GM12878 (cell line): Measurements from ENCODE around the gene STX10. TPM values are rescaled to one million over a fixed set of nuclear protein-coding genes. Genes with fewer than 3 reads are reported as not detected.

ENCODE experiments used
- BACH1 ChIP-seq: fragments of 450-650 bp; IDR thresholded peaks from 2 replicates; pipeline ENCODE4 v1.6.1; 2017; ENCODE audit warnings: mild to moderate bottlenecking, borderline replicate concordance
- BHLHE40 ChIP-seq, 2 experiments: fragments of 450-650 bp in 1 of 2; IDR thresholded peaks; 2 replicates each; pipeline ENCODE4 v1.6.1; 2011 to 2017; ENCODE audit warnings: low read depth in 2 of 2, borderline replicate concordance in 1 of 2, improper control_type of control experiment in 1 of 2, low read length in 1 of 2, mild to moderate bottlenecking in 1 of 2
- CBFB ChIP-seq: IDR thresholded peaks from 2 replicates; pipeline ENCODE4 v1.6.1; 2016; ENCODE audit warnings: antibody characterized with exemption, low read depth
- DPF2 ChIP-seq: fragments of 450-650 bp; IDR thresholded peaks from 2 replicates; pipeline ENCODE4 v1.6.1; 2017; ENCODE audit warnings: mild to moderate bottlenecking
- EZH2 ChIP-seq: IDR thresholded peaks from 2 replicates; pipeline ENCODE4 v1.6.1; 2012; ENCODE audit warnings: low read depth, mild to moderate bottlenecking, control low read depth, inconsistent platforms, low read length, borderline replicate concordance; ENCODE audit not compliant: control insufficient read depth
- GATAD2B ChIP-seq: fragments of 450-650 bp; conservative IDR thresholded peaks from 2 replicates; pipeline ENCODE4 v1.6.1; 2017; ENCODE audit warnings: low read depth, mild to moderate bottlenecking, moderate library complexity
- IKZF1 ChIP-seq: fragments of 450-650 bp; conservative IDR thresholded peaks from 2 replicates; pipeline ENCODE4 v1.6.1; 2017; ENCODE audit warnings: antibody characterized with exemption, mild to moderate bottlenecking
- NFIC ChIP-seq: IDR thresholded peaks from 2 replicates; pipeline ENCODE4 v1.6.1; 2012; ENCODE audit warnings: low read depth, mild to moderate bottlenecking, inconsistent platforms, low read length, moderate library complexity
- NR2F1 ChIP-seq: fragments of 450-650 bp; conservative IDR thresholded peaks from 2 replicates; pipeline ENCODE4 v1.6.1; 2017; ENCODE audit warnings: mild to moderate bottlenecking
- POLR2AphosphoS2 ChIP-seq: IDR thresholded peaks from 2 replicates; pipeline ENCODE4 v1.6.1; 2011; ENCODE audit warnings: low read depth, mild to moderate bottlenecking, low read length, improper control_type of control experiment, moderate library complexity
- RUNX3 ChIP-seq: IDR thresholded peaks from 2 replicates; pipeline ENCODE4 v1.6.1; 2012; ENCODE audit warnings: low read length, inconsistent platforms
- SMARCA5 ChIP-seq: fragments of 450-650 bp; IDR thresholded peaks from 2 replicates; pipeline ENCODE4 v1.6.1; 2017; ENCODE audit warnings: mild to moderate bottlenecking
- SP1 ChIP-seq: IDR thresholded peaks from one replicate; pipeline ENCODE4 v1.6.1; 2011; ENCODE audit warnings: low read depth, low read length
- YY1 ChIP-seq: IDR thresholded peaks from 2 replicates; pipeline ENCODE4 v1.6.1; 2011; ENCODE audit warnings: low read depth, mild to moderate bottlenecking, low read length
- ZNF207 ChIP-seq: fragments of 450-650 bp; IDR thresholded peaks from 2 replicates; pipeline ENCODE4 v1.6.1; 2014; ENCODE audit warnings: antibody characterized with exemption, mild to moderate bottlenecking, borderline replicate concordance
- ZNF384 ChIP-seq: IDR thresholded peaks from 2 replicates; pipeline ENCODE4 v1.6.1; 2012; ENCODE audit warnings: low read depth, mild to moderate bottlenecking, low read length, improper control_type of control experiment, borderline replicate concordance
- ZSCAN29 ChIP-seq: fragments of 450-650 bp; IDR thresholded peaks from 2 replicates; pipeline ENCODE4 v1.6.1; 2017; ENCODE audit warnings: mild to moderate bottlenecking, moderate library complexity
- ZZZ3 ChIP-seq: IDR thresholded peaks from 2 replicates; pipeline ENCODE4 v1.6.1; 2011; ENCODE audit warnings: low read depth; ENCODE audit not compliant: control insufficient read depth, insufficient read length
- polyA plus RNA-seq, 11 experiments: library from polyadenylated mRNA; depleted of rRNA in 4 of 11; unstranded in 6 of 11; stranded (reverse) in 5 of 11; fragments of >200 nt; fragmentation: Nextera tagmentation in 4 of 11; fragmentation: Illumina TruSeq in 1 of 11; extraction: Ambion mirVana in 4 of 11; extraction: Trizol in 1 of 11; gene quantifications; 1 replicate in 1 of 11; 2 replicates in 10 of 11; pipeline versions ENCODE4 v1.2.1 to v1.2.3, GENCODE V29; 2011 to 2016; ENCODE audit warnings: inconsistent platforms in 2 of 11, missing spikeins in 2 of 11, low read depth in 1 of 11
- total RNA-seq, 4 experiments: library from RNA; depleted of rRNA in 3 of 4; stranded (reverse); fragments of >200 nt in 3 of 4; fragmentation: Illumina TruSeq in 1 of 4; extraction: Trizol in 1 of 4; gene quantifications; 2 replicates each; pipeline versions ENCODE4 v1.2.1 to v1.2.3, GENCODE V29; 2013 to 2021
- TF ChIP-seq, protein P1 (sequence below): IDR thresholded peaks from 2 replicates; pipeline ENCODE4 v1.6.1; 2012; ENCODE audit warnings: low read depth, low read length, improper control_type of control experiment
- TF ChIP-seq, protein P2 (sequence below): fragments of 450-650 bp; IDR thresholded peaks from 2 replicates; pipeline ENCODE4 v1.6.1; 2017; ENCODE audit warnings: borderline replicate concordance
- TF ChIP-seq, protein P3 (sequence below), 3 experiments: IDR thresholded peaks in 2 of 3; conservative IDR thresholded peaks in 1 of 3; 2 replicates each; pipeline ENCODE4 v1.5.1; 2011; ENCODE audit warnings: low read depth in 3 of 3, low read length in 3 of 3, mild to moderate bottlenecking in 3 of 3, control low read depth in 2 of 3, moderate library complexity in 2 of 3, inconsistent platforms in 1 of 3, mixed read lengths in 1 of 3; ENCODE audit not compliant: control insufficient read depth in 2 of 3, insufficient read depth in 1 of 3; ENCODE audit errors: extremely low read depth in 1 of 3
- TF ChIP-seq, protein P4 (sequence below): IDR thresholded peaks from 2 replicates; pipeline ENCODE4 v1.6.1; 2012; ENCODE audit warnings: mild to moderate bottlenecking, low read depth, low read length

Gene STX10
- total and polyA plus RNA-seq, 10 of the 15 experiments (the other 5 are each of a cell fraction or from before 2014, with no cell fraction given): 0.56 to 76.1 (median 47.6) TPM

DNA sequence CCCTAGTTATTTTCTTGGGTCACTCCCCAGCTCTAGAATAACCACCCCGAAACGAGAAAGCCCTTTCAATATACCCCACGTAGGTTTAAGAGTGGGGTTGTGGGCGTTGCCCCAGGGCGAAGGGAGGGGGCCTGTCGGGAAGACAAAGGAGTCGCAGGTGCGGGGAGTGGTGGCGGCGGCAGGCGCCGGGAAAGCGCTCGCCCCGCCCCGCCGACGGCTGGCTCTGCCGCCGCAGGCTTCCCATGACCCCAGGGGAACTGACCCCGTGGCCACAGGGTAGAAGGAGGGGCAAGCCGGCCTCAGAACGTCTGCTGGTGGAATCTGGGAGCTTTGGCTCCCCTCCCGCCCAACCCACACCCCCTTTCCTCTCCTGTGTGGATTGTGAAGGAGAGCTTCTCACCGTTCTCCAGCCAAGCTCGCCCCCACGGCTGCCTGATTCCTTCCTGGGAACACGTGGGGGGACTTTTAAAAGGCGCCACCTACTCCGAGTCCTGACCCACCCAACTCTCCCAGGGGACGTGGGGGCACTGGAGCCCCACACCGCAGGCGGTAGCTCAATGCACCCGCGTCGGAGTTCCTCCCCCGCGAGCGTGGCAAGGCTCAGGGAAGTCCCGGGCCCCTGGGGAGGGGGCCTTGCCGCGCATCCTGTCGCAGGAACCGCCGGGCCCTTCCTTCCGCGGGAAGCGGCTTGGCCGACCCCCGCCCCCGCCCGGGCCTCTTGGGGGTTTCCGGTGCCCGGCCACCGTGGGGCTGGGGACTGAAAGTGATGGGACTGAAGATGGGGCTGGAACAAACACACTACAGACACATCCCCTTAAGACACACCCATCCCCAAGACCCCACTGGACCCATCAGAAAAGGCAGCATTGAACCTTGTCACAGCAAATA is 5.5 kb upstream of the STX10 start (continued):
- TF ChIP-seq, protein P1, sequence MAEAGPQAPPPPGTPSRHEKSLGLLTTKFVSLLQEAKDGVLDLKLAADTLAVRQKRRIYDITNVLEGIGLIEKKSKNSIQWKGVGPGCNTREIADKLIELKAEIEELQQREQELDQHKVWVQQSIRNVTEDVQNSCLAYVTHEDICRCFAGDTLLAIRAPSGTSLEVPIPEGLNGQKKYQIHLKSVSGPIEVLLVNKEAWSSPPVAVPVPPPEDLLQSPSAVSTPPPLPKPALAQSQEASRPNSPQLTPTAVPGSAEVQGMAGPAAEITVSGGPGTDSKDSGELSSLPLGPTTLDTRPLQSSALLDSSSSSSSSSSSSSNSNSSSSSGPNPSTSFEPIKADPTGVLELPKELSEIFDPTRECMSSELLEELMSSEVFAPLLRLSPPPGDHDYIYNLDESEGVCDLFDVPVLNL: 0 out of 2 replicates have a peak, but pooled peaks have one; percentile 42
- TF ChIP-seq ZZZ3 (no peak), CBFB (peak; percentile 78), ZNF384 (peak; percentile 31; the same call in 1 of the 2 replicates), POLR2AphosphoS2 (peak; percentile 48), EZH2 (no peak), SMARCA5 (0 out of 2 replicates have a peak, but pooled peaks have one; percentile 89), NR2F1 (peak; percentile 98), NFIC (no peak), BHLHE40 (IDR thresholded peaks at IDR 0.05; ENCODE audit: borderline replicate concordance in 1 of 2, low read depth in 2 of 2, low read length in 1 of 2) (peak; percentile 62 to 86), RUNX3 (no peak), ZNF207 (peak; percentile 74; the same call in 1 of the 2 replicates), IKZF1 (peak; percentile 99), DPF2 (peak; percentile 96), BACH1 (peak; percentile 87), ZSCAN29 (0 out of 2 replicates have a peak, but pooled peaks have one; percentile 35), YY1 (peak; percentile 33), GATAD2B (peak; percentile 98), SP1 (peak; percentile 84)
- TF ChIP-seq, protein P2, sequence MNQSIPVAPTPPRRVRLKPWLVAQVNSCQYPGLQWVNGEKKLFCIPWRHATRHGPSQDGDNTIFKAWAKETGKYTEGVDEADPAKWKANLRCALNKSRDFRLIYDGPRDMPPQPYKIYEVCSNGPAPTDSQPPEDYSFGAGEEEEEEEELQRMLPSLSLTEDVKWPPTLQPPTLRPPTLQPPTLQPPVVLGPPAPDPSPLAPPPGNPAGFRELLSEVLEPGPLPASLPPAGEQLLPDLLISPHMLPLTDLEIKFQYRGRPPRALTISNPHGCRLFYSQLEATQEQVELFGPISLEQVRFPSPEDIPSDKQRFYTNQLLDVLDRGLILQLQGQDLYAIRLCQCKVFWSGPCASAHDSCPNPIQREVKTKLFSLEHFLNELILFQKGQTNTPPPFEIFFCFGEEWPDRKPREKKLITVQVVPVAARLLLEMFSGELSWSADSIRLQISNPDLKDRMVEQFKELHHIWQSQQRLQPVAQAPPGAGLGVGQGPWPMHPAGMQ: no peak
- TF ChIP-seq, protein P3, sequence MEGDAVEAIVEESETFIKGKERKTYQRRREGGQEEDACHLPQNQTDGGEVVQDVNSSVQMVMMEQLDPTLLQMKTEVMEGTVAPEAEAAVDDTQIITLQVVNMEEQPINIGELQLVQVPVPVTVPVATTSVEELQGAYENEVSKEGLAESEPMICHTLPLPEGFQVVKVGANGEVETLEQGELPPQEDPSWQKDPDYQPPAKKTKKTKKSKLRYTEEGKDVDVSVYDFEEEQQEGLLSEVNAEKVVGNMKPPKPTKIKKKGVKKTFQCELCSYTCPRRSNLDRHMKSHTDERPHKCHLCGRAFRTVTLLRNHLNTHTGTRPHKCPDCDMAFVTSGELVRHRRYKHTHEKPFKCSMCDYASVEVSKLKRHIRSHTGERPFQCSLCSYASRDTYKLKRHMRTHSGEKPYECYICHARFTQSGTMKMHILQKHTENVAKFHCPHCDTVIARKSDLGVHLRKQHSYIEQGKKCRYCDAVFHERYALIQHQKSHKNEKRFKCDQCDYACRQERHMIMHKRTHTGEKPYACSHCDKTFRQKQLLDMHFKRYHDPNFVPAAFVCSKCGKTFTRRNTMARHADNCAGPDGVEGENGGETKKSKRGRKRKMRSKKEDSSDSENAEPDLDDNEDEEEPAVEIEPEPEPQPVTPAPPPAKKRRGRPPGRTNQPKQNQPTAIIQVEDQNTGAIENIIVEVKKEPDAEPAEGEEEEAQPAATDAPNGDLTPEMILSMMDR (IDR thresholded peaks at IDR 0.05 in 2 of 3, conservative IDR thresholded peaks at IDR 0.05 in 1 of 3; ENCODE audit: control insufficient read depth in 2 of 3, extremely low read depth in 1 of 3, insufficient read depth in 1 of 3, low read depth in 3 of 3, low read length in 3 of 3): no peak
- TF ChIP-seq, protein P4, sequence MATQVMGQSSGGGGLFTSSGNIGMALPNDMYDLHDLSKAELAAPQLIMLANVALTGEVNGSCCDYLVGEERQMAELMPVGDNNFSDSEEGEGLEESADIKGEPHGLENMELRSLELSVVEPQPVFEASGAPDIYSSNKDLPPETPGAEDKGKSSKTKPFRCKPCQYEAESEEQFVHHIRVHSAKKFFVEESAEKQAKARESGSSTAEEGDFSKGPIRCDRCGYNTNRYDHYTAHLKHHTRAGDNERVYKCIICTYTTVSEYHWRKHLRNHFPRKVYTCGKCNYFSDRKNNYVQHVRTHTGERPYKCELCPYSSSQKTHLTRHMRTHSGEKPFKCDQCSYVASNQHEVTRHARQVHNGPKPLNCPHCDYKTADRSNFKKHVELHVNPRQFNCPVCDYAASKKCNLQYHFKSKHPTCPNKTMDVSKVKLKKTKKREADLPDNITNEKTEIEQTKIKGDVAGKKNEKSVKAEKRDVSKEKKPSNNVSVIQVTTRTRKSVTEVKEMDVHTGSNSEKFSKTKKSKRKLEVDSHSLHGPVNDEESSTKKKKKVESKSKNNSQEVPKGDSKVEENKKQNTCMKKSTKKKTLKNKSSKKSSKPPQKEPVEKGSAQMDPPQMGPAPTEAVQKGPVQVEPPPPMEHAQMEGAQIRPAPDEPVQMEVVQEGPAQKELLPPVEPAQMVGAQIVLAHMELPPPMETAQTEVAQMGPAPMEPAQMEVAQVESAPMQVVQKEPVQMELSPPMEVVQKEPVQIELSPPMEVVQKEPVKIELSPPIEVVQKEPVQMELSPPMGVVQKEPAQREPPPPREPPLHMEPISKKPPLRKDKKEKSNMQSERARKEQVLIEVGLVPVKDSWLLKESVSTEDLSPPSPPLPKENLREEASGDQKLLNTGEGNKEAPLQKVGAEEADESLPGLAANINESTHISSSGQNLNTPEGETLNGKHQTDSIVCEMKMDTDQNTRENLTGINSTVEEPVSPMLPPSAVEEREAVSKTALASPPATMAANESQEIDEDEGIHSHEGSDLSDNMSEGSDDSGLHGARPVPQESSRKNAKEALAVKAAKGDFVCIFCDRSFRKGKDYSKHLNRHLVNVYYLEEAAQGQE: no peak; the same call in 1 of the 2 replicates
